IgD-negative memory B cell (primary cell): ENCODE data around the gene PPP6R2. TPM values are rescaled to one million over a fixed set of nuclear protein-coding genes. Genes with fewer than 3 reads are reported as not detected.
"Not testable (repeated sequence)": the region's sequence is repeated elsewhere in the genome, so short reads cannot be mapped to it uniquely, and the experiment has no call there.

Experiments used
- H3K27ac Mint-ChIP-seq, 3 donors: one replicate each; pipeline ENCODE4 v1.8.0; 2020 to 2022; ENCODE audit warnings: mild to moderate bottlenecking in 3 of 3, mixed read lengths in 3 of 3, moderate library complexity in 1 of 3
- H3K27me3 Mint-ChIP-seq: one replicate; pipeline ENCODE4 v1.8.0; 2021; ENCODE audit warnings: mixed read lengths
- H3K36me3 Mint-ChIP-seq: one replicate; pipeline ENCODE4 v1.8.0; 2020; ENCODE audit warnings: mild to moderate bottlenecking, mixed read lengths
- H3K4me1 Mint-ChIP-seq, 3 donors: one replicate each; pipeline ENCODE4 v1.8.0; 2020 to 2022; ENCODE audit warnings: mixed read lengths in 3 of 3, mild to moderate bottlenecking in 1 of 3
- H3K4me3 Mint-ChIP-seq, 4 donors: one replicate each; pipeline ENCODE4 v1.8.0; 2020 to 2022; ENCODE audit warnings: mild to moderate bottlenecking in 4 of 4, mixed read lengths in 4 of 4, moderate library complexity in 3 of 4
- H3K9me3 Mint-ChIP-seq, 3 donors: one replicate each; pipeline ENCODE4 v1.8.0; 2020 to 2021; ENCODE audit warnings: mixed read lengths in 3 of 3, mild to moderate bottlenecking in 1 of 3
- polyA plus RNA-seq: library from polyadenylated mRNA; unstranded; fragments of 300-500 nt; fragmentation: Illumina TruSeq; gene quantifications from one replicate; pipeline ENCODE4 v1.2.3, GENCODE V29; 2021

PPP6R2 gene
- polyA plus RNA-seq, 1 donor from 2014 or later, result 27.0 TPM

DNA sequence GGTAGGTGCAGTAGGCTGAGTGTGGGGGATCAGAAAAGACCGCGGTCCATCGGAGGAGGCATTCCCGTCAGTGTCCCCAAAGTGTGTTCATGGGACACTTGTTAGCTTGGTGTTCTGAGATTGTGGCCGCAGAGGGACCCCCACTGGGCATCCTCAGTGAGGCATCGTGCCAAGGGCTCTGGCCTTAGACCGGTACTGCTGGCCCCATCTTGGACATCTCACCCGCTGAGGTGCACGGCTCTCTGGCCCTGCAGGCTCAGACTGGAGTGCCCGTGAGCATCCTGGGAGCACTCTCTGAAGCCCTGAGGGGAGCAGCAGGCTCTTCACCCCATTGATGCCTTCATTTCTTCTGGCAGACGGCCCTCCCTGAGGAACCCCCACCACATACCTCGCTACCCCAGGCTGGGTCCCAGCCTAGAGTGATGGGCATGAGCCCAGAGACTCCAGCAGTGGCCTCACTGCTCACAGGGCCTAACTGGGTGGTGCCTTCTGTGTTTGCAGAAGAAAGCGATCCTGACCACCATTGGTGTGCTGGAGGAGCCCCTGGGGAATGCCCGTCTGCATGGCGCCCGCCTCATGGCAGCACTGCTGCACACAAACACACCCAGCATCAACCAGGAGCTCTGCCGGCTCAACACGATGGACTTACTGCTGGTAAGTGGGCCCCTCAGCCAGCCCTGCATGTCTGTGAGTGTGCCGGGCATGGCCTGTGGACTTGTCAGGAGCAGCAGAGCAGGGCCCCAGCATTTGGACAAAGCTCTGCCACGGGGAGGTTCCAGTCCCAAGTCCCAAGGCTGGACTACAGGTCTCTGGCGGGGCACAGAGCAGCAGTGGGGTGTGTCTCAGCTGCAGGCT lies 80.1 kb downstream of the PPP6R2 start:
- no peak overlapping the region for H3K27ac Mint-ChIP-seq
- no peaks in the 10 kb centered on the region for H3K4me1 Mint-ChIP-seq
- no peaks in the 10 kb centered on the region for H3K9me3 Mint-ChIP-seq
- H3K36me3 Mint-ChIP-seq, result peaks cover 5% of the 10 kb centered on the region
- H3K27me3 Mint-ChIP-seq, result no peaks in the 10 kb centered on the region
- H3K4me3 Mint-ChIP-seq, result no peak overlapping the region

DNA sequence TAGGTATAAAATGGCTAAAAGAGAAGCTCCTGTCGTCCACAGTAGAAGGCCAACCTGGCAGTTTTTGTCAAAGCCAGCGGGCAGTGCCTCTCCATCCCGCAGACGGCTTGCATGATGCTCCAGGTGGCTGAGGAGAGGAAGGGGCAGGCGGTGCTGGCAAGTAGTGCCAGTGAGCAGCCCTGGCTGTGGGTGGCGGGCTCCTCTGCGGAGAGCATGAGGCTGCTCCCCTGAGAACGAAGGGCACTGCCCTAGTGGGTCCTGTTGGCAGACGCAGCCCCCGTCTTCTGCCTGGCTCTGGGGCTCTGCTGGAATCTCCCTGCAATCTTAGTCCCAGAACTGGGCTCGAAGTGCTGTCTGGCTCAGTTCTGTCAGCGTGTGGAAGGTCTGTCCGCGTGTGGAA lies 80.8 kb downstream of the PPP6R2 start:
- Mint-ChIP-seq H3K4me1 (no peaks in the 10 kb centered on the region), H3K27ac (no peak overlapping the region), H3K27me3 (no peaks in the 10 kb centered on the region), H3K9me3 (no peaks in the 10 kb centered on the region), H3K36me3 (peaks cover 5% of the 10 kb centered on the region), H3K4me3 (no peak overlapping the region)

DNA sequence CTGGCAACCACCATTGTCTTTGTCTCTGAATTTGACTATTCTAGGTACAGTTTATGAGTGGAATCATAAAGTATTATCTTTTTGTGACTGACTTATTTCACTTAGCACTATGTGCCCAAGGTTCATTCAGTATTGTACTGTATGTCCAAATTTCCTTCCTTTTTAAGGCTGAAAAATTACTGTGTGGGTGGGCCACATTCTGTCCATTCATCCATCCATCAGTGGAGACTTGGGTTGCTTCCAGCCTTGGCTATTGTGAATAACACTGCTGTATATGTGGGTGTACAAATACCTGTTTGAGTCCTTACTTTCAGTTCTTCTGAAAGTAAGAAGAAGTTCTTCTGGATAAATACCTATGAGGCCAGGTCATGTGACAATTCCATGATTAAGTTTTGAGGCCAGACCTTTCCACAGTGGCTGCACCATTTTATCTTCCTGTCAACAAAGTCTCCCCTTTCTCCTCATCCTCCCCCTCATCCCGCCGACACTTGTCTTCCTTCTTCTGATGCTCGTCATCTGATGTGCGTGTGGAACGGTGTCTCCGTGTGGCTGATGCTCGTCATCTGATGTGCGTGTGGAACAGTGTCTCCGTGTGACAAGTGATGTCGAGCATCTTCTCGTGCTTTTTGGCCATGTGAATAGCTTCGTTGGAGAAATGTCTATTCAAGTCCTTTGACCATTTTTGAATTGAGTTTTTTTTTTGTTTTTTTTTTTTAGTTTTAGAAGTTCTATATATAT lies 82.2 kb downstream of the PPP6R2 start:
- H3K27me3 Mint-ChIP-seq, result no peaks in the 10 kb centered on the region
- H3K4me1 Mint-ChIP-seq, result no peaks in the 10 kb centered on the region
- H3K9me3 Mint-ChIP-seq, result no peaks in the 10 kb centered on the region
- peaks cover 5% of the 10 kb centered on the region for H3K36me3 Mint-ChIP-seq
- no peak overlapping the region for H3K27ac Mint-ChIP-seq
- no peak overlapping the region for H3K4me3 Mint-ChIP-seq

DNA sequence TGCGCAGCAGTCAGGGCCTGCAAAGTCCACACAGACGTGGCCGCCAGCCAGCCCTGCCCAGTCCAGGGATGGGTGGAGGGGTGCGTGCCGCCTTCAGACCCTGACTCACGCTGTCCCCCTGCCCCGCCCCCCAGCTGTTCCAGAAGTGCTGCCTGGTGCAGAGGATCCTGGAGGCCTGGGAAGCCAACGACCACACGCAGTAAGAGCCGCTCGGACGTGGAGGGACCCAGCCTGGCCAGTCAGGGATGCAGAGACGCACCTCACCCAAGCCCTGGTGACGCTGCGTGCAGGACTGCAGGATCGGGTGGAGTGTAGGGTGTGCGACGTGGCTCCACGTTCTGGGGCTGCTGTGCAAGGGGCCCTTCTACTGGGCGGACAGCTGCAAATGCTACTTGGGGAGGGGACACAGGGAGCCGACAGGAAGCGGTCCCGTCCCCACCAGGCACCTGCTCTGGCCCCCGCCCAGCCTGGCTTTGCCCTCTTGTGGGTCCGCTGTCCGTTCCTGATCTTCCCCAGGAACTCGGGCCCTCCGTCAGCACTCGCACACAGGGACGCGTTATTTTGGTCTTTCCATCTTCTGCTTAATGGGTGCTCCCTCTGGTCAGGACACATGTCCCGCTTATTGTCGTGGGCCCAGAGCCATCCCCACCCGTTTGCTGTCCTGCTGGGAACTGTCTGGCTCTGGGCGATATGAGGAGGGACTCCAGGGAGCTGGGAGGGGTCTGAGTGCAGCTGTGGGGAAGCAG lies 89.2 kb downstream of the PPP6R2 start:
- Mint-ChIP-seq H3K9me3 (no peaks in the 10 kb centered on the region), H3K4me1 (no peaks in the 10 kb centered on the region), H3K36me3 (peaks cover 1% of the 10 kb centered on the region), H3K27ac (no peak overlapping the region), H3K4me3 (no peak overlapping the region), H3K27me3 (no peaks in the 10 kb centered on the region)

DNA sequence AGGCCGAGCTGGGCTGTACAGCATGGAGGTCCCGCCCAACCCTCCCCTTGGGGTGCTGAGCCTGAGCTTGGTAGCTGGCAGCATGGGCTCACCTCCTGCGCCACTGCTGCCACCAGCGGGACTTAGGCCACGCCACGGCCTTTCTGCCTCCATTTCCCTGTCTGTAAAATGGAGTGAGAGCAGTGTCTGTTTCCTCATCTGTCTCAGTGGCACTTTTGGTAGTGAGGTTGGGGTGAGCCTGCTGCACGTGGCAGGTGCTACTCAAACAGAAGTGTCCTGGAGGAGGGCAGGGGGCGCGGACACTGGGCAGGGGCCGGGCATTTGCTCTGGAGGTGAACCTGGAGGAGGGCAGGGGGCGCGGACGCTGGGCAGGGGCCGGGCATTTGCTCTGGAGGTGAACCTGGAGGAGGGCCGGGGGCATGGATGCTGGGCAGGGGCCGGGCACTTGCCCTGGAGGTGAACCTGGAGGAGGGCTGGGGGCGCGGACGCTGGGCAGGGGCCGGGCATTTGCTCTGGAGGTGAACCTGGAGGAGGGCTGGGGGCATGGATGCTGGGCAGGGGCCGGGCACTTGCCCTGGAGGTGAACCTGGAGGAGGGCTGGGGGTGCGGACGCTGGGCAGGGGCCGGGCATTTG lies 89.9 kb downstream of the PPP6R2 start:
- H3K9me3 Mint-ChIP-seq, H3K27me3 Mint-ChIP-seq, H3K4me3 Mint-ChIP-seq, H3K27ac Mint-ChIP-seq, H3K4me1 Mint-ChIP-seq, H3K36me3 Mint-ChIP-seq: not testable (repeated sequence)

DNA sequence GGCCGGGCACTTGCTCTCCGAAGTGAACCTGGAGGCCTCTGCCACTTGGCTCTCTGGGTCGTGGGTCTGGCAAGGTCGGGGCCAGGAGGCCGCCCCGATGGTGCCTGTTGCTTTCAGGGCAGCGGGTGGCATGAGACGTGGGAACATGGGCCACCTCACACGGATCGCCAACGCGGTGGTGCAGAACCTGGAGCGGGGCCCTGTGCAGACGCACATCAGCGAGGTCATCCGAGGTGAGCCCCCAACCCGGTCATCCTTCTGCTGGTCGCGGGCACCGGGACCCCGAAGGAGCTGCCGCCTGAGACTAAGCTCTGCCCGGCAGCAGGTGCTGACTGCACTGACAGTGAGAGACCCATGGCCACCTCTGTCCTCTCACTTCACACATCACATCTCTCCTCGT lies 91.7 kb downstream of the PPP6R2 start:
- Mint-ChIP-seq H3K4me3 (peak overlapping the region in 1 of 4 donors; percentile 27), H3K36me3 (peaks cover 1% of the 10 kb centered on the region), H3K27me3 (no peaks in the 10 kb centered on the region), H3K4me1 (no peaks in the 10 kb centered on the region), H3K9me3 (no peaks in the 10 kb centered on the region), H3K27ac (peak overlapping the region in 1 of 3 donors; percentile 74)

DNA sequence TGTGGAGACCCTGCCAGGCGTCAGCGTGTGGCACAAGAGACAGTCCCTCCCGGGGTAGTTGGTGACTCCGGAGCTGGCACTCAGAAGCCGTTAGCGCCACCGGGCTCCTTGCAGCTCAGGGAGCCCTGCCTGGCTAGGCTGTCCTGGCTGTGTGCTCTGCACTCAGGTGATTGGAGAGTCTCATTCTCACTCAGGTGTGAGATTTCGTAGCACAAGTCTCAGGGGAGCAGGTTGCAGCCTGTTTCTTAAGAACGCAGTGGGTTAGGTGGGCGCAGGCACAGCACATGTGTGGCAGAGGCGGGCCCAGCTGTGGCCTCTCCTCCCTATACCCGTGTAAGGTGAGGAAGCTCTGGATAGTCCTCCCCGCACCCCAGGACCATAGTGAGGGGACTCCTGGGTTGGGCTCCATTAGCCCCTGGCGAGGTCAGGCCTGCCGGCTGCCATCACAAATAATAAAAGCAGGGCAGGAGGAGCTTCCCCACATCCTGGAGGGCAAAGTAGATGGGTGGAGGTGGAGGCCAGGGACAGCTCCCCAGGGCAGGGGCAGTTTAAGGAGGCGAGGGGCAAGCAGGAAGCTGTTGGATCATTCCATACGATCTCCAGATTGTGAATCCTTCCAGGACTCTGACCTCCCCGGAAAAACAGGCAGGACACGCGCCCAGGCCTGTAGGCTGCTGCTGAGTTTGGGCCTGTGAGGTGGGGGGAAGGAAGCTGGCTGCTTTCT lies 92.3 kb downstream of the PPP6R2 start:
- Mint-ChIP-seq H3K9me3 (no peaks in the 10 kb centered on the region), H3K36me3 (peaks cover 1% of the 10 kb centered on the region), H3K4me3 (peak overlapping the region in 1 of 4 donors; percentile 27), H3K4me1 (no peaks in the 10 kb centered on the region), H3K27me3 (no peaks in the 10 kb centered on the region), H3K27ac (peak overlapping the region in 1 of 3 donors; percentile 74)

DNA sequence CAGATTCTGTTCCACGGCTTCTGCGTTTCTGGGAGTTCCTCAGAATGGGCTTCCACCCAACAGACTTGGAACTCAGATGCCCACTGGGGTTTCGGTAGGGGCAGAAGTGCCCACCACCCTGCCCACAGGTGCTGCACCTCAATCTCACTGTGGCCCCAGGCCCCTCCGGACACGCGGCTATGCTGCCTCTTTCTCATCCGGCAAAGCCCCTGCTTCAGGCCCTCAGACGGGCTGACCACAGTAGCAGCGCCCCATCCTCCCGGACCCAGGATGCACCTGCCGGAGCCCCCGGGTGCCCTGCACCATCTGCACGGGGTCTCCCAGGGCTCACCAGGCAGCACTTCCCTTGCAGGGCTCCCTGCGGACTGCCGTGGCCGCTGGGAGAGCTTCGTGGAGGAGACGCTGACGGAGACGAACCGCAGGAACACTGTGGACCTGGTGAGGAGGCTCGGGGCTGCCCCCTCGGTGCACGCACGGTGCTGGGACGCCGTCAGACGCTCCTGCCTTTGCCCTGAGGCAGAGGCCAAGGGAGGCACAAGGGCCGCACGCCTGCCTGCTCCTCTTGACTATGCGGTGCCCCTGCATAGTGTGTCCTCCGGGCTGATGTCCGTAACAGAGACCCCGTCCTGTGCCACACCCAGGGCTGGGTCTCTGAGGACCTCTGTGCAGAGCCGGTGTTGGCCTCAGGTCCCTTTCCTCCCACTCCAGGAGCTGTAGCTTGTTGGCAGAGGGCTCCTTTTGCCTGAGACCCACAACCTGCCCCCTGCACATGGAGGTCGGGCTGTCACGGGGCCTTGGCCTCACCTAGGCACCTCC lies 93.1 kb downstream of the PPP6R2 start:
- peaks cover 1% of the 10 kb centered on the region for H3K36me3 Mint-ChIP-seq
- H3K4me3 Mint-ChIP-seq, result no peak overlapping the region
- no peaks in the 10 kb centered on the region for H3K4me1 Mint-ChIP-seq
- H3K9me3 Mint-ChIP-seq, result no peaks in the 10 kb centered on the region
- H3K27ac Mint-ChIP-seq, result no peak overlapping the region
- H3K27me3 Mint-ChIP-seq, result no peaks in the 10 kb centered on the region

DNA sequence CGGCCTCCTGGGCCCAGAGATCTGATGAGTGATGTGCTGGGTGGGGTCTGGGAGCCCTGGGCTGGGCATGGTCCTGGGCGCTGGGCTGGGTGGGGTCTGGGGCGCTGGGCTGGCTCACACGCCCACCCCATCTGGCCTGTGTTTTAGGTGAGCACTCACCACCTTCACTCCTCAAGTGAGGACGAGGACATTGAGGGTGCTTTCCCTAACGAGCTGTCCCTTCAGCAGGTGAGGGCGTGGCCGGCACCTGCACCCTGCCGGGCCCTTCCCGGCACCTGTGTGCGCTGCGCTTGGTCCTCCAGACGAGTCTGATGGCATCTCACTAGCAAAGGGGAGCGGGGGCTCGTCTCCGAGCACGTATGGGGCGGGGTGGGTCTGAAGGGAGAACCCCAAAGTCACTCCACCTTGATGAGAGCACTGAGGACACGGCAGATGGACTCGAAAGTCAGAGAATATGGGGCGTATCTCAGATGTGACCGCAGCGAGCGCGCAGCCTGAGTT lies 93.8 kb downstream of the PPP6R2 start:
- no peak overlapping the region for H3K27ac Mint-ChIP-seq
- H3K4me1 Mint-ChIP-seq, result no peaks in the 10 kb centered on the region
- no peak overlapping the region for H3K4me3 Mint-ChIP-seq
- H3K9me3 Mint-ChIP-seq, result no peaks in the 10 kb centered on the region
- H3K36me3 Mint-ChIP-seq, result no peaks in the 10 kb centered on the region
- H3K27me3 Mint-ChIP-seq, result no peaks in the 10 kb centered on the region

DNA sequence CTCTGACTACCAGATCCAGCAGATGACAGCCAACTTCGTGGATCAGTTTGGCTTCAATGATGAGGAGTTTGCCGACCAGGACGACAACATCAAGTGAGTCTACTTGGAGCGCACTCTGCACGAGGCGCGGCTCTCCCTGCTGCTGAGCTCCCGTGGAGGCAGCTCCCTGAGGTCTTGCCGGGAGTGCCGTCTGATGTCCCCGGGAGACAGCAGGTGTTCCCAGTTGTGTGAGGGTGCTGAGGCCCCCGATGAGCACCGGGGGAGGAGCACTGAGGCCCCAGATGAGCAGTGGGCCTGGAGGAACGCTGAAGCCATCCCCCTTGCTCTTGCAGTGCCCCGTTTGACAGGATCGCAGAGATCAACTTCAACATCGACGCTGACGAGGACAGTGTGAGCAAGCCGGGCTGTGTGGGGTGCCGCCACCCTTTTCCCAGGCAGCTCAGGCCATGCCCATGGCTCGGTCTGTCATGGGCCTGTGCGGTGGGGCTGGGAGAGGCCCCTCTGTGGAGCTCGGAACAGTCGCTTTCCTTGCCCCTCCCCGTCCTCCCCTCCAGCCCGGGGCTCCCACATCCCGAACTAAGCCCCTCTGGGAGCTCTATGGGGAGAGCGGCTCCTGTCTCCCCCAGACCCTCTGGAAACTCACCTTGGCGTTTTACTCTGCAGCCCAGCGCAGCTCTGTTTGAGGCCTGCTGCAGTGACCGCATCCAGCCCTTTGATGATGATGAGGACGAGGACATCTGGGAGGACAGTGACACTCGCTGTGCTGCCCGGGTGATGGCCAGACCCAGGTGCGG lies 94.6 kb downstream of the PPP6R2 start:
- Mint-ChIP-seq H3K27me3 (no peaks in the 10 kb centered on the region), H3K27ac (no peak overlapping the region), H3K36me3 (peaks cover 3% of the 10 kb centered on the region), H3K4me1 (no peaks in the 10 kb centered on the region), H3K9me3 (no peaks in the 10 kb centered on the region), H3K4me3 (no peak overlapping the region)

DNA sequence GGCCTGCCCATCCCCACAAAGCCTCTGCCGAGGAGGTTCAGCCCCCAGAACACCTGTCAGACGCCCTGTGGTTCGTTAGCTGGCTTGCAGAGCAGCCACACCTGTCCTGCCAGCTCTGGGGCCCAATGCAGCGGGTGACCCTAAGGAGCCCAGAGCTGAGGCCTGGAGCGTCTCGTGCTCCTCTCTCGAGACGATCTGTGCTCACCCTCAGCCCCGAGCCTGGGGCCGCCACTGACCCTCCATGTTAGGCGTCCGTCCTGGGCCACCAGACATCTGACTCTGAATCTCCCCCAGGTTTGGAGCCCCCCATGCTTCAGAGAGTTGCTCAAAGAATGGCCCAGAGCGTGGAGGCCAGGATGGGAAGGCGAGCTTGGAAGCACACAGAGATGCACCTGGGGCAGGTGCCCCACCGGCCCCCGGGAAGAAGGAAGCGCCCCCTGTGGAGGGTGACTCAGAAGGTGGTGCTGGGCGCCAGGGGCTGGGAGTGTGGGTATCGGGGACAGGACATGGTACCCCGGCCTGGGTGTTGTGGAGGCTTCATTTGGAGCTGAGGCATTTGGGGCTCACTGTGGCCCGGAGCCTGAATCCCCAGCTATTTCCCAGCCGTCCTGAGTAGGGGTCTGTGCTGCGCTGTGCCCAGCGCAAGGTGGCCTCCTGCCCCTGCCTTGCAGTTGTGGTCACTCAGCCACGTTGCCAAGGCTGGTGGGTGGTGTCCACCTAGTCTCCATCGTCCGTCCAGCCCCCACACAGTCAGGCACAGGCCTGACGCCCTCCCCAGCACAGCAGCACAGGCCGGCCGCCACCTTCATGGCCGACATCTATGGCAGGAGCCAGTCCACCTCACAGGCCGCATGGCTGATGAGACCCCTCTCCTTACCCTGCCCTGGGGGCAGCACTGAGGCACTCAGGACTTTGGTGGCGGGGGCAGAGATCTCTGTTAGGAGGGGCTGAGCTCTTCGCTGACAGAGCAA lies 95.5 kb downstream of the PPP6R2 start:
- Mint-ChIP-seq H3K36me3 (peaks cover 3% of the 10 kb centered on the region), H3K27ac (no peak overlapping the region)

DNA sequence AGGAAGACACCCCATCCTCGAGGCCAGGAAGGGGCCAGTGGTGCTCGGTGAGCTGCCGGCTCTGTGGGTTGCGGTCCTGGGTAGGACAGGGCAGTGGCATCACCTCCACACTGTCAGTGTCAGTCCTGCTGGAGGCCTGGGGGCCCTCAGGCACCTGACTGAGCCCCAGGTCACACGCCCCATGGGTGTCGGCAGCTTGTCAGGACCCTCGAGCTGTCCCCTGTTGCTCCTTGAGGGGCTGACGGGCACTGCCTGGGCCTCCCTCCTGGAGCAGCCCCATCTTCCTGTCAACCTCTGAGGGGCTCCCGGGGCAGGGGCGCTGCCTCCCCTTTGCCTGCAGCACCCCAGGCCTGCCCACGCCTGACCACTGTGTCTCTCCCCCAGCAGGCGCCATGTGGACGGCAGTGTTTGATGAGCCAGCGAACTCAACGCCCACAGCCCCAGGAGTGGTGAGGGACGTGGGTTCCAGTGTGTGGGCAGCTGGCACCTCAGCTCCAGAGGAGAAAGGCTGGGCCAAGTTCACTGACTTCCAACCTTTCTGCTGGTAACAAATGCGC lies 96.3 kb downstream of the PPP6R2 start:
- H3K4me1 Mint-ChIP-seq, result no peaks in the 10 kb centered on the region
- peaks cover 3% of the 10 kb centered on the region for H3K36me3 Mint-ChIP-seq
- H3K4me3 Mint-ChIP-seq, result no peak overlapping the region
- H3K27ac Mint-ChIP-seq, result no peak overlapping the region
- H3K9me3 Mint-ChIP-seq, result no peaks in the 10 kb centered on the region
- H3K27me3 Mint-ChIP-seq, result no peaks in the 10 kb centered on the region

More for the DNA sequence above, 95.5 kb downstream of the PPP6R2 start:
- Mint-ChIP-seq H3K27me3 (no peaks in the 10 kb centered on the region), H3K4me3 (no peak overlapping the region), H3K9me3 (no peaks in the 10 kb centered on the region), H3K4me1 (no peaks in the 10 kb centered on the region)
